Spleen (tissue), 11 donors: ENCODE measurements around the gene DNAJC8. TPM values are rescaled to one million over a fixed set of nuclear protein-coding genes. Genes with fewer than 3 reads are reported as not detected.

ENCODE experiments used
- DNase-seq: peaks from one replicate; pipeline ENCODE4 v3.0.0-alpha.2; 2020
- H3K27ac ChIP-seq, 8 donors: fragments of 200-600 bp; sonication (generic) in 7 of 8; 1 replicate in 4 of 8; 2 replicates in 4 of 8; pipeline versions ENCODE4 v1.5.0 to v1.8.0; 2016 to 2021; ENCODE audit warnings: inconsistent platforms in 4 of 8, mild to moderate bottlenecking in 4 of 8, moderate library complexity in 1 of 8
- H3K27me3 ChIP-seq, 7 donors: fragments of 200-600 bp; sonication (generic) in 6 of 7; replicated peaks in 1 of 7; 1 replicate in 4 of 7; 2 replicates in 3 of 7; pipeline versions ENCODE4 v1.5.0 to v1.8.0; 2016 to 2021; ENCODE audit warnings: inconsistent platforms in 3 of 7, mild to moderate bottlenecking in 1 of 7
- H3K36me3 ChIP-seq, 6 donors: fragments of 200-600 bp; sonication (generic) in 5 of 6; 1 replicate in 4 of 6; 2 replicates in 2 of 6; pipeline versions ENCODE4 v1.5.0 to v1.8.0; 2016 to 2021; ENCODE audit warnings: inconsistent platforms in 2 of 6
- H3K4me1 ChIP-seq, 6 donors: fragments of 200-600 bp; sonication (generic) in 5 of 6; 1 replicate in 3 of 6; 2 replicates in 3 of 6; pipeline versions ENCODE4 v1.5.0 to v1.8.0; 2016 to 2021; ENCODE audit warnings: inconsistent platforms in 3 of 6
- H3K4me3 ChIP-seq, 8 donors: fragments of 200-600 bp; sonication (generic) in 7 of 8; 1 replicate in 4 of 8; 2 replicates in 4 of 8; pipeline versions ENCODE4 v1.5.0 to v1.8.0; 2016 to 2021; ENCODE audit warnings: inconsistent platforms in 4 of 8, mild to moderate bottlenecking in 4 of 8, moderate library complexity in 2 of 8
- H3K9me3 ChIP-seq, 8 donors: fragments of 200-600 bp; sonication (generic) in 7 of 8; 1 replicate in 4 of 8; 2 replicates in 4 of 8; pipeline versions ENCODE4 v1.5.0 to v1.8.0; 2016 to 2021; ENCODE audit warnings: inconsistent platforms in 4 of 8
- POLR2A ChIP-seq, 3 donors: fragments of 450-650 bp; IDR thresholded peaks; one replicate each; pipeline ENCODE4 v1.5.1; 2017; ENCODE audit warnings: antibody characterized with exemption in 3 of 3, mild to moderate bottlenecking in 1 of 3
- POLR2AphosphoS5 ChIP-seq, 3 donors: sonication (generic); formaldehyde crosslinking; IDR thresholded peaks; one replicate each; pipeline ENCODE4 v1.5.1; 2017; ENCODE audit warnings: antibody characterized with exemption in 3 of 3
- WGBS, 5 donors: extraction: QIAGEN DNeasy Blood & Tissue Kit in 3 of 5; methylation state at CpG; one replicate each; pipeline versions ENCODE4 v1.1.5 to v1.1.7; 2013 to 2018; 5-methylcytosine and 5-hydroxymethylcytosine counted together
- intact Hi-C: fragments of 100-400 bp; cut with DNase I; formaldehyde crosslinking; loops from one replicate; pipeline ENCODE4 v1.15.0; 2023; ENCODE audit warnings: low total_unique reads
- polyA plus RNA-seq, 3 donors: library from polyadenylated mRNA; stranded (reverse); fragments of 200-250 nt; gene quantifications; one replicate each; pipeline ENCODE4 v1.2.1, GENCODE V29; 2013
- total RNA-seq, 7 donors: library from RNA; depleted of rRNA in 3 of 7; stranded (reverse); fragments of >200 nt in 3 of 7; fragmentation: NEBNext Ultra II Directional in 4 of 7; extraction: Animal tissue kit (Norgen Biotek cat#: 25700) in 4 of 7; gene quantifications; one replicate each; pipeline versions ENCODE4 v1.1.0 to v1.2.1, GENCODE V29; 2016 to 2021
- TF ChIP-seq, protein P1 (sequence below), 11 experiments: fragments of 200-600 bp in 7 of 11; fragments of 450-650 bp in 4 of 11; sonication (generic) in 4 of 11; IDR thresholded peaks in 8 of 11; conservative IDR thresholded peaks in 3 of 11; 1 replicate in 7 of 11; 2 replicates in 4 of 11; pipeline versions ENCODE4 v1.4.0 to v1.8.0; 2016 to 2021; ENCODE audit warnings: antibody characterized with exemption in 11 of 11, inconsistent platforms in 4 of 11, mild to moderate bottlenecking in 1 of 11
- donor health status: healthy with polysubstance abuse.
- donor health status: DM: no; HTN: no; CAD: no; lungs with moderate emphysema.
- donor health status: DM: no; HTN: no; CAD: no.
- donor health status: Bipolar disorder and iron deficiency.
- donor health status: healthy.
- donor health status: DM: no; HTN: no; CAD: no.
- donor health status: DM: yes; HTN: yes; CAD: no.

The DNAJC8 gene
- total and polyA plus RNA-seq, 10 donors, result 52.0 to 95.9 (median 62.3) TPM

DNA sequence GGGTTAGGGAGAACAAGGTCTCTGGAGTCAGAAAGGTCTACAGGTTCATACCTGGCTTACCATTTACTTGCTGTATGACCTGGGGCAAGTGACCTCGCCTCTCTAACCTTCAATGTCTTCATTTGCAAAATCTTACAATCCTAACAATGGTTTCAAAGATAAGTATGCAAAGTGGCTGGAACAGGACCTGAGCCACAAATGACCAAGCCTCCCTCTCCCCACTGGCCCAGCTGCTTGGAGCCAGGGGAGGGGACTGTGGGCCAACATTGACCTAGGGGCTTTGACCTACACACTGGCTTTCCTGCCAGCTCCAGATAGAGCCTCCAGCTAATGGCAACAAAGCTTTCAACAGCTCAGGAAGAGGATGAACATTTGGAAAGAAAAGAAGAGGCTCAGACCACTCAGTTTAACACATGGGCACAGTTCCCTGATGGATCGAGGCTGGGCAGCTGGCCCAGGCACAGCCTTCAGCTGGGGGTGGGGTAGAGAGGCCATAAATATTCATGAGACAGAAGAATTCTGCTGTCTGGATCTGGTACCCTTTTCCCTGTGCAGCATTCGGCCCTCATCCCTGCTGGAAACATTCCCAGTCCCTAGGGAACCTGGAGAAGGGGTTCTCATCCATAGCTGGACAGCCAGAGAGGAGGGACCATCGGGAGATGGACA is 69.2 kb downstream of the DNAJC8 start:
- Histone ChIP-seq H3K27me3 (no peaks in the 10 kb centered on the region), H3K4me1 (peaks cover 0 to 64% (median 28%) of the 10 kb centered on the region in 6 donors), H3K36me3 (peaks cover 0 to 12% (median 0%) of the 10 kb centered on the region in 6 donors), H3K9me3 (no peaks in the 10 kb centered on the region), H3K27ac (no peak overlapping the region), H3K4me3 (no peak overlapping the region)
- 65 to 78% (median 77%) methylated on average over 4 of the region's 4 CpGs for WGBS, 5 donors
- intact Hi-C loops, result no loop called here
- peak; percentile 11 for DNase-seq
- TF ChIP-seq POLR2AphosphoS5 (IDR thresholded peaks at IDR 0.05) (no peak), POLR2A (IDR thresholded peaks at IDR 0.05) (no peak)
- TF ChIP-seq, protein P1, sequence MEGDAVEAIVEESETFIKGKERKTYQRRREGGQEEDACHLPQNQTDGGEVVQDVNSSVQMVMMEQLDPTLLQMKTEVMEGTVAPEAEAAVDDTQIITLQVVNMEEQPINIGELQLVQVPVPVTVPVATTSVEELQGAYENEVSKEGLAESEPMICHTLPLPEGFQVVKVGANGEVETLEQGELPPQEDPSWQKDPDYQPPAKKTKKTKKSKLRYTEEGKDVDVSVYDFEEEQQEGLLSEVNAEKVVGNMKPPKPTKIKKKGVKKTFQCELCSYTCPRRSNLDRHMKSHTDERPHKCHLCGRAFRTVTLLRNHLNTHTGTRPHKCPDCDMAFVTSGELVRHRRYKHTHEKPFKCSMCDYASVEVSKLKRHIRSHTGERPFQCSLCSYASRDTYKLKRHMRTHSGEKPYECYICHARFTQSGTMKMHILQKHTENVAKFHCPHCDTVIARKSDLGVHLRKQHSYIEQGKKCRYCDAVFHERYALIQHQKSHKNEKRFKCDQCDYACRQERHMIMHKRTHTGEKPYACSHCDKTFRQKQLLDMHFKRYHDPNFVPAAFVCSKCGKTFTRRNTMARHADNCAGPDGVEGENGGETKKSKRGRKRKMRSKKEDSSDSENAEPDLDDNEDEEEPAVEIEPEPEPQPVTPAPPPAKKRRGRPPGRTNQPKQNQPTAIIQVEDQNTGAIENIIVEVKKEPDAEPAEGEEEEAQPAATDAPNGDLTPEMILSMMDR (IDR thresholded peaks at IDR 0.05 in 8 of 11, conservative IDR thresholded peaks at IDR 0.05 in 3 of 11), result no peak

- peak; percentile 19 for DNase-seq
- no peak overlapping the region for H3K4me3 ChIP-seq
- WGBS, 5 donors, result 89 to 95% (median 91%) methylated on average over 6 to 7 of the region's 7 CpGs
- intact Hi-C loops, result no loop called here
- H3K9me3 ChIP-seq, result no peaks in the 10 kb centered on the region
- TF ChIP-seq POLR2A (IDR thresholded peaks at IDR 0.05) (no peak), POLR2AphosphoS5 (IDR thresholded peaks at IDR 0.05) (no peak)
- TF ChIP-seq, protein P1 (IDR thresholded peaks at IDR 0.05 in 8 of 11, conservative IDR thresholded peaks at IDR 0.05 in 3 of 11), result no peak
- peaks cover 0 to 4% (median 0%) of the 10 kb centered on the region in 6 donors for H3K36me3 ChIP-seq
- H3K27me3 ChIP-seq, result no peaks in the 10 kb centered on the region
- H3K4me1 ChIP-seq, result peaks cover 0 to 70% (median 24%) of the 10 kb centered on the region in 6 donors
- peak overlapping the region in 2 of 8 donors; percentile 73 to 74 for H3K27ac ChIP-seq
Measured at GRCh38 chr1:28162151-28162550, 70.7 kb downstream of the DNAJC8 start.

DNA sequence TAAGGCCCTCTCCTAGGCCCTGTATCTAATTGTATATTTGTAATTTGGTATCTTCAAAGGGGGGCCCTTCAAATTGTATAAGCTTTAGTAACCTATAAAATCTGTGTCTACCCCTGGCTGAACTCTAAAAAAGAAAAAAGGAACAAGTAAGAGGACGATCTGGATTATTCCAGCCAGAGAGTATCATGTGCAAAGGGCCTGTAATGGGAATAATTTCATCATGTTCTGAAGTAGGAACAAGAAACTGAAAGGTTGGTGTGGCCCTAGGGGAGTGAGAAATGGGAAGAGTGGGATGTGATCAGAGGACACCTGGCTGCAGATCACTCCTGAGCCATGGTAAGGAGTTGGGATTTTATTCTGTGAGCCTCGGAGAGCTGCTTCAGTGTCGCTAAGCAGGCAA is 71.1 kb downstream of the DNAJC8 start:
- intact Hi-C loops, result no loop called here
- TF ChIP-seq POLR2AphosphoS5 (IDR thresholded peaks at IDR 0.05), result no peak
- TF ChIP-seq, protein P1 (IDR thresholded peaks at IDR 0.05 in 8 of 11, conservative IDR thresholded peaks at IDR 0.05 in 3 of 11), result no peak
- Histone ChIP-seq H3K36me3 (peaks cover 0 to 4% (median 0%) of the 10 kb centered on the region in 6 donors), H3K27me3 (no peaks in the 10 kb centered on the region), H3K4me1 (peaks cover 0 to 74% (median 25%) of the 10 kb centered on the region in 6 donors), H3K4me3 (no peak overlapping the region), H3K27ac (peak overlapping the region in 3 of 8 donors; percentile 64 to 74 (median 73)), H3K9me3 (no peaks in the 10 kb centered on the region)
- WGBS, 5 donors, result 82 to 94% (median 85%) methylated on average over 3 of the region's 3 CpGs
- DNase-seq, result no peak

DNA sequence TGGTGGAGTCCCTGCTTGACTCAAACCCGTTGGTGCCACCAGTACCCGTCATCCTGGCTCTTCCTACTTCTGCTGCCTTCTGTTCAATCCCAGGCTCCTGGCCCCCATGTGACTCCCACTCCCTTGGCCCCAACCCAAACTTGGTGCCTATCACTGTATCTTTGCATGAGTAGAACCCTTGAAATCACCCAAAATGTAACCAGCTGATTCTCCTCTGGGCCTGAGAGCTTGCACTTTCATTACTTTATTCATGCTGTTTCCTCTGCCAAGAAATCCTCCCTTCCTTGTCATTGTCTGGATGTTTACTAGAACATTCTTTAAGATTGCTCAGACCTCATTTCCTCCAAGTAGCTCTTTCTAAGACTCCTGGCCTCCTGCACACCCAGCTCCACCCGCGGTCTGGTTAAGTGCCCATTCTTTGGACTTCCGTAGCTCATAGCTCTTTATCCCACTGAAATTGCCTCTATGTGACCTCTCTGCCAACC is 72.0 kb downstream of the DNAJC8 start:
- Histone ChIP-seq H3K4me3 (no peak overlapping the region), H3K9me3 (no peaks in the 10 kb centered on the region), H3K36me3 (no peaks in the 10 kb centered on the region), H3K27ac (peak overlapping the region in 7 of 8 donors; percentile 5 to 74 (median 55)), H3K4me1 (peaks cover 0 to 82% (median 27%) of the 10 kb centered on the region in 6 donors), H3K27me3 (no peaks in the 10 kb centered on the region)
- DNase-seq, result peak; percentile 49
- 64 to 79% (median 71%) methylated on average over 5 of the region's 5 CpGs for WGBS, 5 donors
- no peak for TF ChIP-seq POLR2AphosphoS5 (IDR thresholded peaks at IDR 0.05)
- TF ChIP-seq POLR2A (IDR thresholded peaks at IDR 0.05), result no peak
- TF ChIP-seq, protein P1 (IDR thresholded peaks at IDR 0.05 in 8 of 11, conservative IDR thresholded peaks at IDR 0.05 in 3 of 11), result no peak
- intact Hi-C loops, result no loop called here
